Neural cell (in vitro differentiated cells): ENCODE measurements around the gene CAT. TPM values are rescaled to one million over a fixed set of nuclear protein-coding genes. Genes with fewer than 3 reads are reported as not detected.

Experiments
- H2AFZ ChIP-seq: fragments of 200-600, 300-800 bp; sonication (generic), shearing (Covaris generic); 2 replicates; pipeline ENCODE4 v1.6.0; 2014; ENCODE audit warnings: low read depth, mild to moderate bottlenecking, antibody characterized with exemption, low read length, moderate library complexity
- H3F3A ChIP-seq: fragments of 200-600 bp; shearing (Covaris generic); 2 replicates; pipeline ENCODE4 v1.6.1; 2016; ENCODE audit warnings: mild to moderate bottlenecking, moderate library complexity, mixed read lengths, antibody characterized with exemption, low read length; ENCODE audit not compliant: insufficient read depth, poor library complexity, severe bottlenecking
- H3K27ac ChIP-seq: fragments of 200-600, 300-800 bp; sonication (generic), shearing (Covaris generic); 2 replicates; pipeline ENCODE4 v1.5.1; 2014; ENCODE audit warnings: mild to moderate bottlenecking, low read length, moderate library complexity
- H3K27me3 ChIP-seq: fragments of 300-800, 200-600 bp; sonication (generic), shearing (Covaris generic); 2 replicates; pipeline ENCODE4 v1.6.0; 2014; ENCODE audit warnings: mild to moderate bottlenecking, low read depth, low read length, moderate library complexity; ENCODE audit not compliant: insufficient read depth
- H3K36me3 ChIP-seq: fragments of 300-800, 200-600 bp; sonication (generic), shearing (Covaris generic); 2 replicates; pipeline ENCODE4 v1.5.1; 2014; ENCODE audit warnings: mild to moderate bottlenecking, antibody characterized with exemption, low read length, moderate library complexity; ENCODE audit not compliant: insufficient read depth
- H3K4me2 ChIP-seq: fragments of 300-800, 200-600 bp; sonication (generic), shearing (Covaris generic); 2 replicates; pipeline ENCODE4 v1.6.0; 2014; ENCODE audit warnings: mild to moderate bottlenecking, low read length
- H3K4me3 ChIP-seq: fragments of 300-800, 200-600 bp; sonication (generic), shearing (Covaris generic); 2 replicates; pipeline ENCODE4 v1.5.1; 2014; ENCODE audit warnings: mild to moderate bottlenecking, low read length, moderate library complexity
- H3K79me2 ChIP-seq: fragments of 200-600 bp; shearing (Covaris generic); replicated peaks from 2 replicates; pipeline ENCODE4 v1.6.0; 2014; ENCODE audit warnings: mild to moderate bottlenecking, low read length, moderate library complexity; ENCODE audit not compliant: insufficient read depth
- H3K9ac ChIP-seq: fragments of 300-800, 200-600 bp; sonication (generic), shearing (Covaris generic); 2 replicates; pipeline ENCODE4 v1.6.1; 2016; ENCODE audit warnings: mild to moderate bottlenecking, low read length, mixed read lengths
- H3K9me2 ChIP-seq: fragments of 200-600 bp; shearing (Covaris generic); 2 replicates; pipeline ENCODE4 v1.6.1; 2016; ENCODE audit warnings: mild to moderate bottlenecking, low read length, mixed read lengths; ENCODE audit not compliant: insufficient read depth
- H3K9me3 ChIP-seq: fragments of 200-600, 300-800 bp; sonication (generic), shearing (Covaris generic); 2 replicates; pipeline ENCODE4 v1.6.1; 2016; ENCODE audit warnings: mild to moderate bottlenecking, mixed run types, low read length, moderate library complexity, mixed read lengths
- H4K20me1 ChIP-seq: fragments of 200-600 bp; shearing (Covaris generic); 2 replicates; pipeline ENCODE4 v1.6.1; 2016; ENCODE audit warnings: mild to moderate bottlenecking, mixed run types; ENCODE audit not compliant: insufficient read depth
- CTCF ChIP-seq: fragments of 450-650 bp; IDR thresholded peaks from 2 replicates; pipeline ENCODE4 v1.5.1; 2014; ENCODE audit warnings: antibody characterized with exemption, mild to moderate bottlenecking, moderate library complexity; ENCODE audit not compliant: poor library complexity, severe bottlenecking
- EP300 ChIP-seq: fragments of 450-650 bp; conservative IDR thresholded peaks from 2 replicates; pipeline ENCODE4 v1.6.1; 2014; ENCODE audit warnings: antibody characterized with exemption, mild to moderate bottlenecking, moderate library complexity; ENCODE audit not compliant: poor library complexity, severe bottlenecking
- EZH2 ChIP-seq: fragments of 200-600, 300-800 bp; shearing (Covaris generic), sonication (generic); IDR thresholded peaks from 2 replicates; pipeline ENCODE4 v1.6.1; 2014; ENCODE audit warnings: antibody characterized with exemption, low read length, borderline replicate concordance, mild to moderate bottlenecking; ENCODE audit not compliant: insufficient read depth, poor library complexity, severe bottlenecking
- MXI1 ChIP-seq: fragments of 450-650 bp; conservative IDR thresholded peaks from 2 replicates; pipeline ENCODE4 v1.6.1; 2014; ENCODE audit warnings: antibody characterized with exemption, mild to moderate bottlenecking; ENCODE audit not compliant: poor library complexity, severe bottlenecking
- POLR2AphosphoS5 ChIP-seq: IDR thresholded peaks from 2 replicates; pipeline ENCODE4 v1.6.1; 2012
- RAD21 ChIP-seq: fragments of 450-650 bp; conservative IDR thresholded peaks from 2 replicates; pipeline ENCODE4 v1.6.1; 2014; ENCODE audit warnings: antibody characterized with exemption, mild to moderate bottlenecking, moderate library complexity
- REST ChIP-seq: IDR thresholded peaks from 2 replicates; pipeline ENCODE4 v1.6.1; 2012; ENCODE audit warnings: borderline replicate concordance
- SMC3 ChIP-seq: fragments of 450-650 bp; conservative IDR thresholded peaks from 2 replicates; pipeline ENCODE4 v1.6.1; 2014; ENCODE audit warnings: antibody characterized with exemption, mild to moderate bottlenecking, moderate library complexity; ENCODE audit not compliant: poor library complexity
- TAF1 ChIP-seq: IDR thresholded peaks from 2 replicates; pipeline ENCODE4 v1.6.1; 2012; ENCODE audit warnings: low read depth
- polyA plus RNA-seq: library from polyadenylated mRNA; depleted of rRNA; stranded (reverse); fragments of >200 nt; gene quantifications from 2 replicates; pipeline ENCODE4 v1.2.3, GENCODE V29; 2014

The CAT gene
- polyA plus RNA-seq, 1 donor from 2014 or later: 40.1 TPM

- Histone ChIP-seq H2AFZ (no peak overlapping the region), H3F3A (no peaks in the 10 kb centered on the region), H4K20me1 (no peaks in the 10 kb centered on the region), H3K27me3 (no peaks in the 10 kb centered on the region), H3K9me2 (no peaks in the 10 kb centered on the region), H3K9me3 (no peaks in the 10 kb centered on the region), H3K27ac (no peak overlapping the region), H3K4me2 (no peak overlapping the region), H3K4me3 (no peak overlapping the region), H3K36me3 (no peaks in the 10 kb centered on the region), H3K79me2 (no peaks in the 10 kb centered on the region), H3K9ac (no peak overlapping the region)
- TF ChIP-seq RAD21 (no peak), POLR2AphosphoS5 (no peak), MXI1 (no peak), CTCF (no peak), TAF1 (no peak), SMC3 (no peak), REST (no peak), EZH2 (no peak), EP300 (no peak)
These were observed 32.3 kb upstream of the CAT start for GRCh38 chr11:34406413-34406812.

- no peaks in the 10 kb centered on the region for H3K36me3 ChIP-seq
- H3K9me2 ChIP-seq: no peaks in the 10 kb centered on the region
- H3K4me3 ChIP-seq: no peak overlapping the region
- no peak overlapping the region for H3K27ac ChIP-seq
- TF ChIP-seq SMC3: no peak
- TF ChIP-seq POLR2AphosphoS5: no peak
- no peak for TF ChIP-seq TAF1
- no peak overlapping the region for H2AFZ ChIP-seq
- no peaks in the 10 kb centered on the region for H3K27me3 ChIP-seq
- H3K79me2 ChIP-seq: no peaks in the 10 kb centered on the region
- H3K9ac ChIP-seq: no peak overlapping the region
- H3K4me2 ChIP-seq: no peak overlapping the region
- H3K9me3 ChIP-seq: no peaks in the 10 kb centered on the region
- no peaks in the 10 kb centered on the region for H3F3A ChIP-seq
- no peaks in the 10 kb centered on the region for H4K20me1 ChIP-seq
These were observed 31.5 kb upstream of the CAT start for GRCh38 chr11:34407121-34407813.
